Mucosa of descending colon (tissue), 3 donors: ENCODE results near the gene NEDD8. TPM values are rescaled to one million over a fixed set of nuclear protein-coding genes. Genes with fewer than 3 reads are reported as not detected.
"Not testable (repeated sequence)": the region's sequence is repeated elsewhere in the genome, so short reads cannot be mapped to it uniquely, and the experiment has no call there.

Experiments used
- ATAC-seq: fragments of 200-7000 bp; cut with Tn5 transposase; one replicate; pipeline ENCODE4 v1.9.1; 2020; ENCODE audit warnings: mild to moderate bottlenecking, moderate library complexity
- DNase-seq, 3 donors: peaks; one replicate each; pipeline ENCODE4 v3.0.0-alpha.2; 2020
- H3K36me3 ChIP-seq: fragments of 200-600 bp; one replicate; pipeline ENCODE4 v1.8.0; 2021; ENCODE audit warnings: low read depth, mild to moderate bottlenecking
- H3K4me1 ChIP-seq: fragments of 200-600 bp; one replicate; pipeline ENCODE4 v1.8.0; 2021; ENCODE audit warnings: low read depth, mild to moderate bottlenecking
- H3K4me3 ChIP-seq: fragments of 200-600 bp; one replicate; pipeline ENCODE4 v1.8.0; 2021; ENCODE audit warnings: mild to moderate bottlenecking
- H3K9me3 ChIP-seq: fragments of 200-600 bp; one replicate; pipeline ENCODE4 v1.8.0; 2021; ENCODE audit warnings: mild to moderate bottlenecking
- CTCF ChIP-seq: fragments of 200-600 bp; IDR thresholded peaks from one replicate; pipeline ENCODE4 v1.8.0; 2022; ENCODE audit warnings: antibody characterized with exemption, mild to moderate bottlenecking
- intact Hi-C, 2 donors: fragments of 100-400 bp; cut with DNase I in 1 of 2; cut with micrococcal nuclease in 1 of 2; formaldehyde crosslinking; loops; one replicate each; pipeline versions ENCODE4 v1.11.0 to v1.11.1; 2022; cut with DNase I, micrococcal nuclease
- total RNA-seq, 3 donors: library from RNA; stranded (reverse); fragmentation: NEBNext Ultra II Directional in 2 of 3; extraction: Animal tissue kit (Norgen Biotek cat#: 25700) in 2 of 3; gene quantifications; one replicate each; pipeline versions ENCODE4 v1.2.1 to v1.2.4, GENCODE V29; 2021 to 2023
- donor health status: DM: no; HTN: no; CAD: no; lungs with moderate emphysema.
- donor health status: DM: no; HTN: no; CAD: no.
- donor health status: DM: no; HTN: yes; CAD: no.

Gene NEDD8
- total RNA-seq, 3 donors from 2014 or later: 108 to 150 (median 131) TPM

GRCh38 chr14:24250354-24250753, 18.2 kb upstream of the NEDD8 start:
- Histone ChIP-seq H3K36me3 (no peaks in the 10 kb centered on the region), H3K4me3 (no peak overlapping the region), H3K4me1 (no peaks in the 10 kb centered on the region), H3K9me3 (no peaks in the 10 kb centered on the region)
- TF ChIP-seq CTCF: no peak
- DNase-seq (peak in 1 of 3 donors; percentile 10), ATAC-seq (no peak)
- intact Hi-C loops: no loop called here

- no peaks in the 10 kb centered on the region for H3K9me3 ChIP-seq
- no peaks in the 10 kb centered on the region for H3K4me1 ChIP-seq
- H3K4me3 ChIP-seq: no peak overlapping the region
- no peak for TF ChIP-seq CTCF
- peak in 2 of 3 donors; percentile 14 to 41 for DNase-seq
- intact Hi-C loops: no loop called here
- no peak for ATAC-seq
- H3K36me3 ChIP-seq: no peaks in the 10 kb centered on the region
These were observed 17.3 kb upstream of the NEDD8 start for GRCh38 chr14:24249230-24250021.

- Histone ChIP-seq H3K4me1 (peaks cover 6% of the 10 kb centered on the region), H3K4me3 (no peak overlapping the region), H3K9me3 (no peaks in the 10 kb centered on the region), H3K36me3 (no peaks in the 10 kb centered on the region)
- TF ChIP-seq CTCF: no peak
- intact Hi-C loops: no loop called here
- DNase-seq: peak in 1 of 3 donors; percentile 12
- no peak for ATAC-seq
These were observed 15.3 kb upstream of the NEDD8 start for GRCh38 chr14:24247422-24247821.

GRCh38 chr14:24246765-24247212, 14.6 kb upstream of the NEDD8 start:
- ATAC-seq (no peak), DNase-seq (peak in 1 of 3 donors; percentile 7)
- TF ChIP-seq CTCF: no peak
- Histone ChIP-seq H3K9me3 (no peaks in the 10 kb centered on the region), H3K36me3 (no peaks in the 10 kb centered on the region), H3K4me1 (peaks cover 6% of the 10 kb centered on the region), H3K4me3 (no peak overlapping the region)
- intact Hi-C loops: no loop called here

- intact Hi-C loops, H3K36me3 ChIP-seq, H3K9me3 ChIP-seq, ATAC-seq, H3K4me3 ChIP-seq: not testable (repeated sequence)
- H3K4me1 ChIP-seq: peaks cover 20% of the 10 kb centered on the region
- peak in 1 of 3 donors; percentile 16 for DNase-seq
These were observed 13.2 kb upstream of the NEDD8 start for GRCh38 chr14:24245350-24245749.

GRCh38 chr14:24243336-24243836, 11.2 kb upstream of the NEDD8 start:
- TF ChIP-seq CTCF: no peak
- H3K36me3 ChIP-seq: no peaks in the 10 kb centered on the region
- H3K4me1 ChIP-seq: peaks cover 26% of the 10 kb centered on the region
- no peak overlapping the region for H3K4me3 ChIP-seq
- no peak for DNase-seq
- intact Hi-C loops: loop anchor here in 1 of 2 donors (5.0 kb wide), 1 partner anchor 54 kb away; the partner anchor contains the start of genes DHRS1 and NOP9
- H3K9me3 ChIP-seq: no peaks in the 10 kb centered on the region
- ATAC-seq: peak; percentile 0
